GM12878 (cell line): ENCODE results near the gene MDC1. TPM values are rescaled to one million over a fixed set of nuclear protein-coding genes. Genes with fewer than 3 reads are reported as not detected.

ENCODE experiments used
- CHD1 ChIP-seq: IDR thresholded peaks from 2 replicates; pipeline ENCODE4 v1.6.1; 2012; ENCODE audit warnings: low read depth, low read length, improper control_type of control experiment
- DPF2 ChIP-seq: fragments of 450-650 bp; IDR thresholded peaks from 2 replicates; pipeline ENCODE4 v1.6.1; 2017; ENCODE audit warnings: mild to moderate bottlenecking
- IKZF2 ChIP-seq, 2 experiments: fragments of 450-650 bp; IDR thresholded peaks; 2 replicates each; pipeline ENCODE4 v1.6.1; 2017; ENCODE audit warnings: mild to moderate bottlenecking in 2 of 2, moderate library complexity in 2 of 2
- NFYB ChIP-seq: IDR thresholded peaks from 2 replicates; pipeline ENCODE4 v1.6.1; 2011; ENCODE audit warnings: low read depth, mild to moderate bottlenecking, low read length, improper control_type of control experiment, moderate library complexity; ENCODE audit not compliant: insufficient read depth
- NR2C1 ChIP-seq: fragments of 450-650 bp; IDR thresholded peaks from 2 replicates; pipeline ENCODE4 v1.6.1; 2017; ENCODE audit warnings: antibody characterized with exemption, mild to moderate bottlenecking, moderate library complexity
- NRF1 ChIP-seq: conservative IDR thresholded peaks from 2 replicates; pipeline ENCODE4 v1.6.1; 2011; ENCODE audit warnings: mild to moderate bottlenecking, low read depth, low read length, improper control_type of control experiment
- RUNX3 ChIP-seq: IDR thresholded peaks from 2 replicates; pipeline ENCODE4 v1.6.1; 2012; ENCODE audit warnings: low read length, inconsistent platforms
- SP1 ChIP-seq: IDR thresholded peaks from one replicate; pipeline ENCODE4 v1.6.1; 2011; ENCODE audit warnings: low read depth, low read length
- TAF1 ChIP-seq: IDR thresholded peaks from 2 replicates; pipeline ENCODE4 v1.6.1; 2011; ENCODE audit warnings: mild to moderate bottlenecking, low read depth, low read length, borderline replicate concordance
- YY1 ChIP-seq: IDR thresholded peaks from 2 replicates; pipeline ENCODE4 v1.6.1; 2011; ENCODE audit warnings: low read depth, mild to moderate bottlenecking, low read length
- polyA plus RNA-seq, 11 experiments: library from polyadenylated mRNA; depleted of rRNA in 4 of 11; unstranded in 6 of 11; stranded (reverse) in 5 of 11; fragments of >200 nt; fragmentation: Nextera tagmentation in 4 of 11; fragmentation: Illumina TruSeq in 1 of 11; extraction: Ambion mirVana in 4 of 11; extraction: Trizol in 1 of 11; gene quantifications; 1 replicate in 1 of 11; 2 replicates in 10 of 11; pipeline versions ENCODE4 v1.2.1 to v1.2.3, GENCODE V29; 2011 to 2016; ENCODE audit warnings: inconsistent platforms in 2 of 11, missing spikeins in 2 of 11, low read depth in 1 of 11
- total RNA-seq, 4 experiments: library from RNA; depleted of rRNA in 3 of 4; stranded (reverse); fragments of >200 nt in 3 of 4; fragmentation: Illumina TruSeq in 1 of 4; extraction: Trizol in 1 of 4; gene quantifications; 2 replicates each; pipeline versions ENCODE4 v1.2.1 to v1.2.3, GENCODE V29; 2013 to 2021
- TF ChIP-seq, protein P1 (sequence below): IDR thresholded peaks from 2 replicates; pipeline ENCODE4 v1.6.1; 2012; ENCODE audit warnings: mild to moderate bottlenecking, low read depth, low read length
- TF ChIP-seq, protein P2 (sequence below): IDR thresholded peaks from 2 replicates; pipeline ENCODE4 v1.6.1; 2011; ENCODE audit warnings: borderline replicate concordance, low read depth, mild to moderate bottlenecking, moderate library complexity, mixed read lengths, low read length; ENCODE audit not compliant: insufficient read depth; ENCODE audit errors: extremely low read length
- TF ChIP-seq, protein P3 (sequence below): IDR thresholded peaks from 2 replicates; pipeline ENCODE4 v1.6.1; 2011; ENCODE audit warnings: mild to moderate bottlenecking, low read depth, low read length, moderate library complexity; ENCODE audit not compliant: insufficient replicate concordance
- TF ChIP-seq, protein P4 (sequence below): fragments of 450-650 bp; IDR thresholded peaks from 2 replicates; pipeline ENCODE4 v1.6.1; 2016; ENCODE audit warnings: mild to moderate bottlenecking
- TF ChIP-seq, protein P5 (sequence below): IDR thresholded peaks from 2 replicates; pipeline ENCODE4 v1.6.1; 2012; ENCODE audit warnings: low read length, inconsistent platforms
- TF ChIP-seq, protein P6 (sequence below): fragments of 450-650 bp; IDR thresholded peaks from 2 replicates; pipeline ENCODE4 v1.6.1; 2017; ENCODE audit warnings: mild to moderate bottlenecking
- TF ChIP-seq, protein P7 (sequence below): fragments of 450-650 bp; IDR thresholded peaks from 2 replicates; pipeline ENCODE4 v1.6.1; 2016; ENCODE audit warnings: mild to moderate bottlenecking

The MDC1 gene
- total and polyA plus RNA-seq, 10 of the 15 experiments (the other 5 are each of a cell fraction or from before 2014, with no cell fraction given), result 5.1 to 62.5 (median 22.4) TPM

DNA sequence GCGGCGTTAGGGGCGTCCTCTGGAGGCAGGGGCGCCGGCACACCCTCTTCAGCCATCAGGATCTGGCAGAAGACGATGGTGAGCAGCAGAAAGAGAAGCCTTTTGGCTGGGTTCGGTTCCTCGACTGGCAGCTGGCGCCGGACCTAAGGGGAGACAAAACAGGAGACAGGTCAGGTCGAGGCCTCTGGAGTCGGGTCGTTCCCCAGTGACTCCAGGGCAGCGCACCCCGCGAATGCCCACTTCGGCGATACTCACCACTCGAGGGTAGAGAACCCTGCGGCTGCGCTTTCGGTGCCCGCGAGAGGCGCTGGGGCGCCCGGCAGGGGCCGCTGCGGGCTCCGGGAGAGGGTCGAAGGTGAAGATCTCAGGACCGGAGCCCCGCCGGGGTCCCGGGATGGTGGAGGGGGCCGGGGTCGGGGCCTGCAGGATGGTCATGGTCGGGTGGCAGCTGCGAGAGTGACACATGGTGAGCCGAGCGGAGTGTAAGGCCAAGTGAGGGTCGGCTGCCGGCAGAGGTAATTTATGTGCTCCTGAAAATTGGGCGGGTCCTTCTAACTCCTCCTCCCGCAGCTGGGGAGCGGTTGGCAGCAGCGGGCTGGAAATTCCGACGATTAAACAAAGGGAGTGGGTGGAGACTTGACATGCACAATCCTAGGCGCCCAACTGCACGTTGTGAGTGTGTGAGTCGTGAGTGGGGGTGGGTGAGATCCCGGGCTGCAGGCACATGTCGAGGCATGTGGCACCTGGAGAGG lies 27.1 kb upstream of the MDC1 start, which contains the start of gene IER3 (continued):
- TF ChIP-seq, protein P1, sequence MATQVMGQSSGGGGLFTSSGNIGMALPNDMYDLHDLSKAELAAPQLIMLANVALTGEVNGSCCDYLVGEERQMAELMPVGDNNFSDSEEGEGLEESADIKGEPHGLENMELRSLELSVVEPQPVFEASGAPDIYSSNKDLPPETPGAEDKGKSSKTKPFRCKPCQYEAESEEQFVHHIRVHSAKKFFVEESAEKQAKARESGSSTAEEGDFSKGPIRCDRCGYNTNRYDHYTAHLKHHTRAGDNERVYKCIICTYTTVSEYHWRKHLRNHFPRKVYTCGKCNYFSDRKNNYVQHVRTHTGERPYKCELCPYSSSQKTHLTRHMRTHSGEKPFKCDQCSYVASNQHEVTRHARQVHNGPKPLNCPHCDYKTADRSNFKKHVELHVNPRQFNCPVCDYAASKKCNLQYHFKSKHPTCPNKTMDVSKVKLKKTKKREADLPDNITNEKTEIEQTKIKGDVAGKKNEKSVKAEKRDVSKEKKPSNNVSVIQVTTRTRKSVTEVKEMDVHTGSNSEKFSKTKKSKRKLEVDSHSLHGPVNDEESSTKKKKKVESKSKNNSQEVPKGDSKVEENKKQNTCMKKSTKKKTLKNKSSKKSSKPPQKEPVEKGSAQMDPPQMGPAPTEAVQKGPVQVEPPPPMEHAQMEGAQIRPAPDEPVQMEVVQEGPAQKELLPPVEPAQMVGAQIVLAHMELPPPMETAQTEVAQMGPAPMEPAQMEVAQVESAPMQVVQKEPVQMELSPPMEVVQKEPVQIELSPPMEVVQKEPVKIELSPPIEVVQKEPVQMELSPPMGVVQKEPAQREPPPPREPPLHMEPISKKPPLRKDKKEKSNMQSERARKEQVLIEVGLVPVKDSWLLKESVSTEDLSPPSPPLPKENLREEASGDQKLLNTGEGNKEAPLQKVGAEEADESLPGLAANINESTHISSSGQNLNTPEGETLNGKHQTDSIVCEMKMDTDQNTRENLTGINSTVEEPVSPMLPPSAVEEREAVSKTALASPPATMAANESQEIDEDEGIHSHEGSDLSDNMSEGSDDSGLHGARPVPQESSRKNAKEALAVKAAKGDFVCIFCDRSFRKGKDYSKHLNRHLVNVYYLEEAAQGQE, result peak; percentile 41; the same call in 1 of the 2 replicates
- TF ChIP-seq, protein P2, sequence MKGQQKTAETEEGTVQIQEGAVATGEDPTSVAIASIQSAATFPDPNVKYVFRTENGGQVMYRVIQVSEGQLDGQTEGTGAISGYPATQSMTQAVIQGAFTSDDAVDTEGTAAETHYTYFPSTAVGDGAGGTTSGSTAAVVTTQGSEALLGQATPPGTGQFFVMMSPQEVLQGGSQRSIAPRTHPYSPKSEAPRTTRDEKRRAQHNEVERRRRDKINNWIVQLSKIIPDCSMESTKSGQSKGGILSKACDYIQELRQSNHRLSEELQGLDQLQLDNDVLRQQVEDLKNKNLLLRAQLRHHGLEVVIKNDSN, result no peak
- TF ChIP-seq NR2C1, result peak; percentile 71
- peak; percentile 33 to 35; a peak in 2 of 4 replicates for TF ChIP-seq IKZF2 (IDR thresholded peaks at IDR 0.05)
- TF ChIP-seq NFYB, result no peak
- TF ChIP-seq, protein P3, sequence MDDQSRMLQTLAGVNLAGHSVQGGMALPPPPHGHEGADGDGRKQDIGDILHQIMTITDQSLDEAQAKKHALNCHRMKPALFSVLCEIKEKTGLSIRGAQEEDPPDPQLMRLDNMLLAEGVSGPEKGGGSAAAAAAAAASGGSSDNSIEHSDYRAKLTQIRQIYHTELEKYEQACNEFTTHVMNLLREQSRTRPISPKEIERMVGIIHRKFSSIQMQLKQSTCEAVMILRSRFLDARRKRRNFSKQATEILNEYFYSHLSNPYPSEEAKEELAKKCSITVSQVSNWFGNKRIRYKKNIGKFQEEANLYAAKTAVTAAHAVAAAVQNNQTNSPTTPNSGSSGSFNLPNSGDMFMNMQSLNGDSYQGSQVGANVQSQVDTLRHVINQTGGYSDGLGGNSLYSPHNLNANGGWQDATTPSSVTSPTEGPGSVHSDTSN, result peak; percentile 73
- TF ChIP-seq RUNX3, result peak; percentile 61
- TF ChIP-seq TAF1, result peak; percentile 89
- TF ChIP-seq, protein P4, sequence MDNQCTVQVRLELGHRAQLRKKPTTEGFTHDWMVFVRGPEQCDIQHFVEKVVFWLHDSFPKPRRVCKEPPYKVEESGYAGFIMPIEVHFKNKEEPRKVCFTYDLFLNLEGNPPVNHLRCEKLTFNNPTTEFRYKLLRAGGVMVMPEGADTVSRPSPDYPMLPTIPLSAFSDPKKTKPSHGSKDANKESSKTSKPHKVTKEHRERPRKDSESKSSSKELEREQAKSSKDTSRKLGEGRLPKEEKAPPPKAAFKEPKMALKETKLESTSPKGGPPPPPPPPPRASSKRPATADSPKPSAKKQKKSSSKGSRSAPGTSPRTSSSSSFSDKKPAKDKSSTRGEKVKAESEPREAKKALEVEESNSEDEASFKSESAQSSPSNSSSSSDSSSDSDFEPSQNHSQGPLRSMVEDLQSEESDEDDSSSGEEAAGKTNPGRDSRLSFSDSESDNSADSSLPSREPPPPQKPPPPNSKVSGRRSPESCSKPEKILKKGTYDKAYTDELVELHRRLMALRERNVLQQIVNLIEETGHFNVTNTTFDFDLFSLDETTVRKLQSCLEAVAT, result peak; percentile 65
- TF ChIP-seq, protein P5, sequence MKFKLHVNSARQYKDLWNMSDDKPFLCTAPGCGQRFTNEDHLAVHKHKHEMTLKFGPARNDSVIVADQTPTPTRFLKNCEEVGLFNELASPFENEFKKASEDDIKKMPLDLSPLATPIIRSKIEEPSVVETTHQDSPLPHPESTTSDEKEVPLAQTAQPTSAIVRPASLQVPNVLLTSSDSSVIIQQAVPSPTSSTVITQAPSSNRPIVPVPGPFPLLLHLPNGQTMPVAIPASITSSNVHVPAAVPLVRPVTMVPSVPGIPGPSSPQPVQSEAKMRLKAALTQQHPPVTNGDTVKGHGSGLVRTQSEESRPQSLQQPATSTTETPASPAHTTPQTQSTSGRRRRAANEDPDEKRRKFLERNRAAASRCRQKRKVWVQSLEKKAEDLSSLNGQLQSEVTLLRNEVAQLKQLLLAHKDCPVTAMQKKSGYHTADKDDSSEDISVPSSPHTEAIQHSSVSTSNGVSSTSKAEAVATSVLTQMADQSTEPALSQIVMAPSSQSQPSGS, result no peak
- peak; percentile 51 for TF ChIP-seq SP1
- 0 out of 2 replicates have a peak, but pooled peaks have one; percentile 81 for TF ChIP-seq CHD1
- peak; percentile 18; the same call in 1 of the 2 replicates for TF ChIP-seq YY1
- TF ChIP-seq, protein P6, sequence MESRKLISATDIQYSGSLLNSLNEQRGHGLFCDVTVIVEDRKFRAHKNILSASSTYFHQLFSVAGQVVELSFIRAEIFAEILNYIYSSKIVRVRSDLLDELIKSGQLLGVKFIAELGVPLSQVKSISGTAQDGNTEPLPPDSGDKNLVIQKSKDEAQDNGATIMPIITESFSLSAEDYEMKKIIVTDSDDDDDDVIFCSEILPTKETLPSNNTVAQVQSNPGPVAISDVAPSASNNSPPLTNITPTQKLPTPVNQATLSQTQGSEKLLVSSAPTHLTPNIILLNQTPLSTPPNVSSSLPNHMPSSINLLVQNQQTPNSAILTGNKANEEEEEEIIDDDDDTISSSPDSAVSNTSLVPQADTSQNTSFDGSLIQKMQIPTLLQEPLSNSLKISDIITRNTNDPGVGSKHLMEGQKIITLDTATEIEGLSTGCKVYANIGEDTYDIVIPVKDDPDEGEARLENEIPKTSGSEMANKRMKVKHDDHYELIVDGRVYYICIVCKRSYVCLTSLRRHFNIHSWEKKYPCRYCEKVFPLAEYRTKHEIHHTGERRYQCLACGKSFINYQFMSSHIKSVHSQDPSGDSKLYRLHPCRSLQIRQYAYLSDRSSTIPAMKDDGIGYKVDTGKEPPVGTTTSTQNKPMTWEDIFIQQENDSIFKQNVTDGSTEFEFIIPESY, result no peak
- TF ChIP-seq NRF1, result peak; percentile 3; the same call in 1 of the 2 replicates
- TF ChIP-seq, protein P7, sequence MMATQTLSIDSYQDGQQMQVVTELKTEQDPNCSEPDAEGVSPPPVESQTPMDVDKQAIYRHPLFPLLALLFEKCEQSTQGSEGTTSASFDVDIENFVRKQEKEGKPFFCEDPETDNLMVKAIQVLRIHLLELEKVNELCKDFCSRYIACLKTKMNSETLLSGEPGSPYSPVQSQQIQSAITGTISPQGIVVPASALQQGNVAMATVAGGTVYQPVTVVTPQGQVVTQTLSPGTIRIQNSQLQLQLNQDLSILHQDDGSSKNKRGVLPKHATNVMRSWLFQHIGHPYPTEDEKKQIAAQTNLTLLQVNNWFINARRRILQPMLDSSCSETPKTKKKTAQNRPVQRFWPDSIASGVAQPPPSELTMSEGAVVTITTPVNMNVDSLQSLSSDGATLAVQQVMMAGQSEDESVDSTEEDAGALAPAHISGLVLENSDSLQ, result peak; percentile 84
- TF ChIP-seq DPF2, result 0 out of 2 replicates have a peak, but pooled peaks have one; percentile 42
